NCI-H1092 treated with DMSO at 0.1 percent for 48 hours (cell line): ENCODE measurements around the gene TCERG1L.

Source experiments
- DNase-seq: peaks from one replicate; lab custom pipeline; 2025; lab: John Stamatoyannopoulos, UW

The TCERG1L gene

GRCh38 chr10:131226446-131227162, 84.9 kb downstream of the TCERG1L start:
- no peak for DNase-seq

GRCh38 chr10:131224106-131224505, 87.4 kb downstream of the TCERG1L start:
- DNase-seq = no peak

- DNase-seq = no peak
Observed at GRCh38 chr10:131223422-131223821, 88.1 kb downstream of the TCERG1L start.

GRCh38 chr10:131222986-131223385, 88.5 kb downstream of the TCERG1L start:
- no peak for DNase-seq

GRCh38 chr10:131221632-131222277, 89.8 kb downstream of the TCERG1L start:
- no peak for DNase-seq

- no peak for DNase-seq
Observed at GRCh38 chr10:131220601-131221171, 90.8 kb downstream of the TCERG1L start.

GRCh38 chr10:131219955-131220489, 91.5 kb downstream of the TCERG1L start:
- DNase-seq = no peak

- DNase-seq = no peak
Observed at GRCh38 chr10:131219584-131219886, 92.0 kb downstream of the TCERG1L start.

- no peak for DNase-seq
Observed at GRCh38 chr10:131218811-131219583, 92.5 kb downstream of the TCERG1L start.

- no peak for DNase-seq
Observed at GRCh38 chr10:131216681-131217230, 94.8 kb downstream of the TCERG1L start.

GRCh38 chr10:131215776-131216175, 95.7 kb downstream of the TCERG1L start:
- no peak for DNase-seq

GRCh38 chr10:131214521-131215244, 96.8 kb downstream of the TCERG1L start:
- DNase-seq = no peak

GRCh38 chr10:131213741-131214505, 97.6 kb downstream of the TCERG1L start:
- DNase-seq = no peak

- no peak for DNase-seq
Observed at GRCh38 chr10:131212763-131213325, 98.7 kb downstream of the TCERG1L start.

- DNase-seq = no peak
Observed at GRCh38 chr10:131211965-131212619, 99.4 kb downstream of the TCERG1L start.

- no peak for DNase-seq
Observed at GRCh38 chr10:131211559-131211958, 100.0 kb downstream of the TCERG1L start.

GRCh38 chr10:131211146-131211545, 100.4 kb downstream of the TCERG1L start:
- no peak for DNase-seq

GRCh38 chr10:131210181-131210580, 101.3 kb downstream of the TCERG1L start:
- DNase-seq = no peak

- no peak for DNase-seq
Observed at GRCh38 chr10:131207584-131208532, 103.7 kb downstream of the TCERG1L start.
